ENCODE data around the gene IFI27. TPM values are rescaled to one million over a fixed set of nuclear protein-coding genes. Genes with fewer than 3 reads are reported as not detected.

Gene IFI27
- total and polyA plus RNA-seq, 2 of the 8 experiments (the other 6 are each of a cell fraction or from before 2014, with no cell fraction given), result 0.76 to 2.2 TPM

- Histone ChIP-seq H3K9ac (replicated peaks in 1 of 4; ENCODE audit: extremely low read depth in 1 of 4, low read depth in 3 of 4, low read length in 3 of 4) (no peak overlapping the region), H3K23me2 (ENCODE audit: low read depth, low read length) (no peaks in the 10 kb centered on the region), H3K18ac (ENCODE audit: extremely low read depth, low read length) (no peak overlapping the region), H3K79me2 (ENCODE audit: control insufficient read depth in 1 of 2, insufficient read depth in 2 of 2, low read length in 2 of 2) (no peaks in the 10 kb centered on the region), H3K4me2 (ENCODE audit: insufficient read depth in 1 of 2, low read depth in 2 of 2, low read length in 2 of 2) (no peak overlapping the region), H2BK5ac (ENCODE audit: low read depth, low read length) (no peak overlapping the region), H3K79me1 (ENCODE audit: low read depth, low read length) (no peaks in the 10 kb centered on the region), H3K36me3 (ENCODE audit: control insufficient read depth in 2 of 4, insufficient read depth in 4 of 4, low read length in 3 of 4) (no peaks in the 10 kb centered on the region), H3K4me3 (ENCODE audit: extremely low read depth in 1 of 4, insufficient read depth in 2 of 4, low read depth in 3 of 4, low read length in 4 of 4) (no peak overlapping the region), H4K20me1 (replicated peaks in 1 of 2; ENCODE audit: control insufficient read depth in 1 of 2, insufficient read depth in 2 of 2, low read length in 2 of 2) (no peaks in the 10 kb centered on the region), H3K4ac (replicated peaks; ENCODE audit: insufficient read length, low read depth, low read length) (no peak overlapping the region), H3K14ac (ENCODE audit: insufficient read length) (no peak overlapping the region), H3K4me1 (replicated peaks in 1 of 4; ENCODE audit: control insufficient read depth in 3 of 4, insufficient read depth in 4 of 4, low read length in 3 of 4) (peaks cover 0 to 5% (median under 1%) of the 10 kb centered on the region in 4 experiments; a peak in 2 of 7 replicates), H3K27ac (ENCODE audit: low read depth, low read length) (no peak overlapping the region), H4K8ac (ENCODE audit: extremely low read depth, insufficient read depth, low read length) (no peak overlapping the region), H2AFZ (ENCODE audit: low read length) (no peak overlapping the region), H2BK12ac (ENCODE audit: low read depth, low read length) (no peak overlapping the region), H3K9me3 (ENCODE audit: insufficient read depth in 2 of 2, low read depth in 1 of 2, low read length in 1 of 2) (no peaks in the 10 kb centered on the region), H2BK120ac (replicated peaks; ENCODE audit: low read depth, low read length) (no peak overlapping the region), H2BK15ac (ENCODE audit: low read length) (no peak overlapping the region), H4K5ac (ENCODE audit: insufficient read length, low read depth, low read length) (no peak overlapping the region), H3K56ac (replicated peaks; ENCODE audit: insufficient read length, low read depth, low read length) (no peak overlapping the region), H3K23ac (ENCODE audit: insufficient read length) (no peak overlapping the region), H3K27me3 (replicated peaks in 1 of 4; ENCODE audit: control insufficient read depth in 3 of 4, extremely low read depth in 1 of 4, insufficient read depth in 3 of 4, low read length in 3 of 4) (no peaks in the 10 kb centered on the region), H4K91ac (replicated peaks; ENCODE audit: insufficient read length, low read length) (no peak overlapping the region), H2BK20ac (ENCODE audit: low read length) (no peak overlapping the region), H2AK5ac (ENCODE audit: low read depth, low read length) (no peak overlapping the region)
- ChIA-PET CTCF (ENCODE audit: partially characterized antibody) (interaction anchor here (1.0 to 1.9 kb wide), 3 partner anchors 10 to 110 kb away, joined by 3 to 6 read pairs (median 4); no protein-coding TSS in a partner anchor), POLR2A (ENCODE audit: partially characterized antibody) (no interaction called here)
- TF ChIP-seq RBBP5 (IDR thresholded peaks at IDR 0.05; ENCODE audit: borderline replicate concordance, low read depth, low read length) (no peak), CTBP2 (IDR thresholded peaks at IDR 0.05; ENCODE audit: borderline replicate concordance, insufficient read depth, insufficient read length, low read length) (no peak), RXRA (IDR thresholded peaks at IDR 0.05; ENCODE audit: insufficient read depth, low read depth, low read length) (no peak), USF2 (IDR thresholded peaks at IDR 0.05; ENCODE audit: low read length) (no peak), CBX5 (IDR thresholded peaks at IDR 0.05; ENCODE audit: low read depth, low read length) (no peak), CHD1 (IDR thresholded peaks at IDR 0.05; ENCODE audit: low read depth, low read length) (no peak), SP1 (IDR thresholded peaks at IDR 0.05; ENCODE audit: low read depth, low read length) (no peak)
- TF ChIP-seq, protein P1, sequence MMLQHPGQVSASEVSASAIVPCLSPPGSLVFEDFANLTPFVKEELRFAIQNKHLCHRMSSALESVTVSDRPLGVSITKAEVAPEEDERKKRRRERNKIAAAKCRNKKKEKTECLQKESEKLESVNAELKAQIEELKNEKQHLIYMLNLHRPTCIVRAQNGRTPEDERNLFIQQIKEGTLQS (IDR thresholded peaks at IDR 0.05; ENCODE audit: insufficient read depth, low read depth, low read length), result no peak
- no peak for FAIRE-seq
- DNase-seq (ENCODE audit: low read depth in 1 of 2, low spot score in 2 of 2), result no peak
- WGBS, 2 experiments (ENCODE audit: extremely low coverage in 1 of 2, insufficient coverage in 1 of 2, insufficient read length in 1 of 2, insufficient replicate concordance in 2 of 2, low coverage in 1 of 2, low lambda C conversion rate in 2 of 2, missing lambda C conversion rate in 1 of 2), result 89% methylated on average over 2 of the region's 2 CpGs; no CpG with 5 or more reads in 1 of the 2 experiments
Measured at GRCh38 chr14:94109915-94110250, 653 bp upstream of the IFI27 start.
